Nephron (organoid): ENCODE measurements around the gene DLX2.

Experiments
- H3K27ac Mint-ChIP-seq, 3 experiments: 2 replicates each; pipeline ENCODE4 v1.8.0; 2020; ENCODE audit warnings: mixed read lengths in 3 of 3, mild to moderate bottlenecking in 2 of 3, moderate library complexity in 1 of 3
- H3K27me3 Mint-ChIP-seq: 2 replicates; pipeline ENCODE4 v1.8.0; 2021; ENCODE audit warnings: low read depth, mild to moderate bottlenecking, moderate library complexity, mixed read lengths
- H3K36me3 Mint-ChIP-seq: 2 replicates; pipeline ENCODE4 v1.8.0; 2020; ENCODE audit warnings: low read depth, mixed read lengths
- H3K4me1 Mint-ChIP-seq: 2 replicates; pipeline ENCODE4 v1.8.0; 2020; ENCODE audit warnings: mixed read lengths
- H3K4me3 Mint-ChIP-seq, 3 experiments: 2 replicates each; pipeline ENCODE4 v1.8.0; 2020; ENCODE audit warnings: mild to moderate bottlenecking in 3 of 3, mixed read lengths in 3 of 3, moderate library complexity in 2 of 3
- H3K9me3 Mint-ChIP-seq: 2 replicates; pipeline ENCODE4 v1.8.0; 2020; ENCODE audit warnings: mixed read lengths
- CTCF ChIP-seq, 3 experiments: fragments of 200-600 bp; sonication (generic); IDR thresholded peaks; one replicate each; pipeline ENCODE4 v1.5.0; 2021; ENCODE audit warnings: antibody characterized with exemption in 3 of 3; ENCODE audit not compliant: unreplicated experiment in 3 of 3

The DLX2 gene

GRCh38 chr2:172089633-172090032, 13.1 kb downstream of the DLX2 start:
- Mint-ChIP-seq H3K36me3 (no peaks in the 10 kb centered on the region), H3K4me3 (no peak overlapping the region), H3K9me3 (peaks cover 3% of the 10 kb centered on the region), H3K4me1 (peaks cover 32% of the 10 kb centered on the region), H3K27me3 (peaks cover 100% of the 10 kb centered on the region), H3K27ac (no peak overlapping the region)
- TF ChIP-seq CTCF (IDR thresholded peaks at IDR 0.05; ENCODE audit: unreplicated experiment in 3 of 3) = no peak

GRCh38 chr2:172089005-172089504, 13.6 kb downstream of the DLX2 start:
- Mint-ChIP-seq H3K27me3 (peaks cover 100% of the 10 kb centered on the region), H3K36me3 (no peaks in the 10 kb centered on the region), H3K4me1 (peaks cover 34% of the 10 kb centered on the region), H3K27ac (no peak overlapping the region), H3K9me3 (peaks cover 3% of the 10 kb centered on the region), H3K4me3 (no peak overlapping the region)
- no peak for TF ChIP-seq CTCF (IDR thresholded peaks at IDR 0.05; ENCODE audit: unreplicated experiment in 3 of 3)

- Mint-ChIP-seq H3K9me3 (peaks cover 3% of the 10 kb centered on the region), H3K27me3 (peaks cover 100% of the 10 kb centered on the region), H3K4me1 (peaks cover 35% of the 10 kb centered on the region), H3K4me3 (peak overlapping the region in 2 of 3 experiments; percentile 4 to 26), H3K27ac (no peak overlapping the region), H3K36me3 (no peaks in the 10 kb centered on the region)
- TF ChIP-seq CTCF (IDR thresholded peaks at IDR 0.05; ENCODE audit: unreplicated experiment in 3 of 3) = no peak
These were observed 14.3 kb downstream of the DLX2 start for GRCh38 chr2:172088245-172089004.

GRCh38 chr2:172087780-172088244, 14.9 kb downstream of the DLX2 start:
- H3K27ac Mint-ChIP-seq = no peak overlapping the region
- H3K27me3 Mint-ChIP-seq = peaks cover 100% of the 10 kb centered on the region
- peaks cover 41% of the 10 kb centered on the region for H3K4me1 Mint-ChIP-seq
- H3K36me3 Mint-ChIP-seq = no peaks in the 10 kb centered on the region
- peaks cover 2% of the 10 kb centered on the region for H3K9me3 Mint-ChIP-seq
- H3K4me3 Mint-ChIP-seq = peak overlapping the region in 2 of 3 experiments; percentile 47 to 67
- no peak for TF ChIP-seq CTCF (IDR thresholded peaks at IDR 0.05; ENCODE audit: unreplicated experiment in 3 of 3)

- Mint-ChIP-seq H3K4me1 (peaks cover 45% of the 10 kb centered on the region), H3K9me3 (no peaks in the 10 kb centered on the region), H3K36me3 (no peaks in the 10 kb centered on the region), H3K4me3 (peak overlapping the region; percentile 51 to 80 (median 61)), H3K27me3 (peaks cover 100% of the 10 kb centered on the region), H3K27ac (no peak overlapping the region)
- no peak for TF ChIP-seq CTCF (IDR thresholded peaks at IDR 0.05; ENCODE audit: unreplicated experiment in 3 of 3)
These were observed 15.4 kb downstream of the DLX2 start for GRCh38 chr2:172087207-172087779.
